Mucosa of descending colon (tissue), 3 donors: Measurements from ENCODE around the gene UTP3. TPM values are rescaled to one million over a fixed set of nuclear protein-coding genes. Genes with fewer than 3 reads are reported as not detected.
A peak's percentile ranks its signal among the peaks of the same experiment; 100 is the strongest.
"Not testable (repeated sequence)": the region's sequence is repeated elsewhere in the genome, so short reads cannot be mapped to it uniquely, and the experiment has no call there.

Experiments
- ATAC-seq: fragments of 200-7000 bp; cut with Tn5 transposase; one replicate; pipeline ENCODE4 v1.9.1; 2020; ENCODE audit warnings: mild to moderate bottlenecking, moderate library complexity
- DNase-seq, 3 donors: peaks; one replicate each; pipeline ENCODE4 v3.0.0-alpha.2; 2020
- H3K36me3 ChIP-seq: fragments of 200-600 bp; one replicate; pipeline ENCODE4 v1.8.0; 2021; ENCODE audit warnings: low read depth, mild to moderate bottlenecking
- H3K4me1 ChIP-seq: fragments of 200-600 bp; one replicate; pipeline ENCODE4 v1.8.0; 2021; ENCODE audit warnings: low read depth, mild to moderate bottlenecking
- H3K4me3 ChIP-seq: fragments of 200-600 bp; one replicate; pipeline ENCODE4 v1.8.0; 2021; ENCODE audit warnings: mild to moderate bottlenecking
- H3K9me3 ChIP-seq: fragments of 200-600 bp; one replicate; pipeline ENCODE4 v1.8.0; 2021; ENCODE audit warnings: mild to moderate bottlenecking
- CTCF ChIP-seq: fragments of 200-600 bp; IDR thresholded peaks from one replicate; pipeline ENCODE4 v1.8.0; 2022; ENCODE audit warnings: antibody characterized with exemption, mild to moderate bottlenecking
- intact Hi-C, 2 donors: fragments of 100-400 bp; cut with DNase I in 1 of 2; cut with micrococcal nuclease in 1 of 2; formaldehyde crosslinking; loops; one replicate each; pipeline versions ENCODE4 v1.11.0 to v1.11.1; 2022; cut with DNase I, micrococcal nuclease
- long read RNA-seq, 2 donors: library from polyadenylated mRNA; unstranded; transcript quantifications; one replicate each; pipeline ENCODE4 v2.0.0, GENCODE V29; 2019 to 2021
- total RNA-seq, 3 donors: library from RNA; stranded (reverse); fragmentation: NEBNext Ultra II Directional in 2 of 3; extraction: Animal tissue kit (Norgen Biotek cat#: 25700) in 2 of 3; gene quantifications; one replicate each; pipeline versions ENCODE4 v1.2.1 to v1.2.4, GENCODE V29; 2021 to 2023
- donor health status: DM: no; HTN: no; CAD: no; lungs with moderate emphysema.
- donor health status: DM: no; HTN: no; CAD: no.
- donor health status: DM: no; HTN: yes; CAD: no.

The UTP3 gene
- 10 to 100 TPM; 15.8 to 23.4 (median 20.5) TPM for total RNA-seq
- long read RNA-seq, donor 1, transcript UTP3-201 (1 exons, 2,073 nt) = major isoform, 9 of 9 reads
- long read RNA-seq, donor 1, partial matches to known transcripts = 0 of 9 reads
- long read RNA-seq, donor 1, other reads (novel, unspliced or antisense) = 0 of 9 reads
- long read RNA-seq, donor 2, transcript UTP3-201 (1 exons, 2,073 nt) = major isoform, 6 of 6 reads
- long read RNA-seq, donor 2, partial matches to known transcripts = 0 of 6 reads
- long read RNA-seq, donor 2, other reads (novel, unspliced or antisense) = 0 of 6 reads

DNA sequence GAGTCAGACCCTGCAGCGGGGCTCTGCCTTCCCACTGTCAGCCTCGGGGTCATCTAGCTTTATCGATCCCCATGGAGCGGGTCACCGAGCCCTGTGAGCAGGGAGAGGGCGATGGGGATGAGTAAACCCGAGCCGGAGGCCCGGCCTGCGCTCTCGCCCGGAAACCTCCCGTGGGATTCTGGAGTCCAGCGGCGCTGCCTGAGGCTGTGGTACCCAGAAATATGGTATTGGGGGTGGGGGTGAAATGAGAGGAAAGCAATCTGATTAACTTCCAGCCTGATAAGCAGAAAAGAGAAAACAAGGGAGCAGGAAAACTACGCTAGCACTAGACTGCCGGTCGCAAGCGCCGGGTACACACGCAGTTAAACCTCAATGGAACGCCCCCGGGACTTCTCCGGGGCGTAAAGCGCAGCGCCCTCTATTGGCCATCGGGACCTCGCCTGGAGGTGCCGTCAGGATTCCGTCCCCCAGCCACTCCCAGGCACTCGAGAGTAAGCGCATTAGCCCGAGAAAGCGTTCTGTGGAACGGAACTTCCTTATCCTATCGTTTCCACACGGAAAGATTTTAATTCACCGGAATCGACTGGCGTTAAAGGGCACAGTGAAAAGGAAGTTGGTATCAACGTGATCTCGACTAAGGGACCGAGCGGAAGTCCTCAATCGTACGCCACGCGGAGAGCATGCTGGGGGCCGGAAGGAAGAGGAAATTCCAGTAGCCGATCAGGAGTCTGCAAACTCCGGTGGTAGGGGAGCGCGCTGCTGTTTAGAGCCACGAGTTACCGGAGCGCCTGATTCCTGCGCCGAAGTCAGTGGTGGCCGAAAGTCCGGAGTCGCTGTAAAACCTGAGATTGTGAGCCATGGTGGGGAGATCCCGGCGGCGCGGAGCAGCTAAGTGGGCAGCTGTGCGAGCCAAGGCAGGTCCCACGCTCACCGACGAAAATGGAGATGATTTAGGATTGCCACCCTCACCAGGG, at the start of gene UTP3:
Gene UTP3 (plus strand): TSS at position 712 of the 974 bp plus-strand sequence. CDS start 146 bp downstream, at position 858.
- H3K36me3 ChIP-seq = no peaks in the 10 kb centered on the region
- no peaks in the 10 kb centered on the region for H3K9me3 ChIP-seq
- H3K4me1 ChIP-seq = peaks cover 23% of the 10 kb centered on the region
- intact Hi-C loops = no loop called here
- TF ChIP-seq CTCF = peak; percentile 95
- ATAC-seq (peak; percentile 98), DNase-seq (peak; percentile 95 to 96 (median 96))
- H3K4me3 ChIP-seq = peak within 1 kb of the TSS; percentile 49

GRCh38 chr4:70640192-70640591, 48.1 kb upstream of the UTP3 start:
- Histone ChIP-seq H3K9me3 (no peaks in the 10 kb centered on the region), H3K36me3 (no peaks in the 10 kb centered on the region), H3K4me3 (no peak overlapping the region), H3K4me1 (no peaks in the 10 kb centered on the region)
- no peak for TF ChIP-seq CTCF
- ATAC-seq = no peak
- intact Hi-C loops = no loop called here
- DNase-seq = no peak

DNA sequence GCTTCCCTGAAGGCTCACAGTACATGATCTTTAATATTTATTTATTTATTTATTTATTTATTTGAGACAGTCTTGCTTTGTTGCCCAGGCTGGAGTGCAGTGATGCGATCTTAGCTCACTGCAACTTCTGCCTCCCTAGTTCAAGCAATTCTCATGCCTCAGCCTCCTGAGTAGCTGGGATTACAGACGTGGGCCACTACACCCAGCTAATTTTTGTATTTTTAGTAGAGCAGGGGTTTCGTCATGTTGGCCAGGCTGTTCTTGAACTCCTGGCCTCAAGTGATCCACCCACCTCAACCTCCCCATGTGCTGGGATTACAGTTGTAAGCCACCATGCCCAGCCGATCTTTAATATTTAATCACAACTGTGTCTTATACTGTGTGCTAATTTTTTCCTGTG, 37.6 kb upstream of the UTP3 start:
- intact Hi-C loops = loop anchor here in 1 of 2 donors (10.0 kb wide), 1 partner anchor 364 kb away; no protein-coding TSS in a partner anchor
- not testable (repeated sequence) for H3K4me1 ChIP-seq, ATAC-seq, H3K4me3 ChIP-seq, H3K9me3 ChIP-seq, H3K36me3 ChIP-seq, DNase-seq

DNA sequence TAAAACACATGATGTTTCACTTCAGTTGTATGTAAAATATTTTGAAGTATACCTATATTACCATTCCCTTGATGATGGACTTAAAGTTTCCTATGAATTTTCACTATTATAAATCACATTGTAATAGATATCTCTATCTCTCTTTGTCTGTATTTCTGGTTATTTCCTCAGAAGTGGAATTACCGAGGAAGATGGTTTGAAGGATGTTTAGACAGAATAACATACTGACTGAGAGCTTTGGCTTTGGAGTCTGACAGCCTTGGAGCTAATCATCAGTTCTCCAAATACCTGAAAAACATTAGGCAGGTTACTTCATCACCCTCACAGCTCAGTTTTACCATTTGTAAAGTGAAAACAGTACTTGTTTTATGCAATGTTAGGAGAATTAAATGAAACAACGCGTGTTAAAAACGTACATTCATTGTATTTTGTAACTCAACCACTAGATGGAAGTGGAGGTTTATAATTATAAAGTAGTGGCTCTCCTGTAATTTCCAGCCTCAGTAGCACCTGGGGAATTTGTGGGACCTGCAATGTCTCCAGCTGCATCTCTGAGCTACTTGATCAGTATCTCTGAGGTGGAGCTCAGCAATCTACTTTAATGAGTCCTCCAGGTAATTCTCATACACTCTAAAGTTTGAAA, 36.3 kb upstream of the UTP3 start:
- DNase-seq (no peak), ATAC-seq (peak; percentile 44)
- intact Hi-C loops = loop anchor here in 1 of 2 donors (10.0 kb wide), 1 partner anchor 363 kb away; no protein-coding TSS in a partner anchor
- no peak for TF ChIP-seq CTCF
- H3K36me3 ChIP-seq = no peaks in the 10 kb centered on the region
- H3K9me3 ChIP-seq = no peaks in the 10 kb centered on the region
- H3K4me3 ChIP-seq = no peak overlapping the region
- H3K4me1 ChIP-seq = no peaks in the 10 kb centered on the region

- intact Hi-C loops = loop anchor here in 1 of 2 donors (10.0 kb wide), 1 partner anchor 360 kb away; no protein-coding TSS in a partner anchor
- DNase-seq = no peak
- ATAC-seq = no peak
Measured at GRCh38 chr4:70654605-70655011, 33.7 kb upstream of the UTP3 start.

More at GRCh38 chr4:70654605-70655011, 33.7 kb upstream of the UTP3 start:
- no peaks in the 10 kb centered on the region for H3K36me3 ChIP-seq
- H3K9me3 ChIP-seq = no peaks in the 10 kb centered on the region
- H3K4me1 ChIP-seq = no peaks in the 10 kb centered on the region
- H3K4me3 ChIP-seq = no peak overlapping the region
- no peak for TF ChIP-seq CTCF
